HS-5 (cell line): ENCODE data around the gene JCHAIN.

Experiments used
- DNase-seq: peaks from one replicate; pipeline ENCODE4 v3.0.0-alpha.2; 2012; ENCODE audit warnings: low read depth

The JCHAIN gene

GRCh38 chr4:70637239-70637913 is 28.9 kb downstream of the JCHAIN start:
- DNase-seq = no peak

- no peak for DNase-seq
These were observed 31.8 kb downstream of the JCHAIN start for GRCh38 chr4:70634482-70634881.

DNA sequence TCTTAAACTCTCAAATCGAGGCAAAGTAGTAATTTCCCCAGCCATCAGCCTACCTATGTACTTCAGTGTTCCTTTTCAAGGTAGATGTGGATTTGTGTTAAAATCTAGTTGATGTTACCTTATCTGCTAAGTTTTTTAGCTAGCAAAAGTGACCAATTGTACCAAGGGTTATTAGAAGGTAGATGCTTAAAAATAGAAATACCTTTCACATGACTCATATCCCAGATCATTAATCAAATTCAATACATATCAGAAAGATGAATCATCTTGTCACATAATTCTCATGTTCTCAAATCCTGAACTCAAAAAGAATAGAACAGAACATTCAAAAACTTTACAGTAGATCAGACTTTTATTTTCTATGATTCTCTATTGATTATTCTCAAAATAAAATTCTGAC is 34.3 kb downstream of the JCHAIN start:
- peak; percentile 49 for DNase-seq

- no peak for DNase-seq
These were observed 36.1 kb downstream of the JCHAIN start for GRCh38 chr4:70630162-70630561.

- no peak for DNase-seq
These were observed 36.7 kb downstream of the JCHAIN start for GRCh38 chr4:70629469-70630090.

- no peak for DNase-seq
These were observed 37.9 kb downstream of the JCHAIN start, which contains the start of gene ENAM for GRCh38 chr4:70628444-70628843. TSS of gene ENAM (plus strand) at chr4:70628744. CDS start at chr4:70629501, 757 bp downstream.

DNA sequence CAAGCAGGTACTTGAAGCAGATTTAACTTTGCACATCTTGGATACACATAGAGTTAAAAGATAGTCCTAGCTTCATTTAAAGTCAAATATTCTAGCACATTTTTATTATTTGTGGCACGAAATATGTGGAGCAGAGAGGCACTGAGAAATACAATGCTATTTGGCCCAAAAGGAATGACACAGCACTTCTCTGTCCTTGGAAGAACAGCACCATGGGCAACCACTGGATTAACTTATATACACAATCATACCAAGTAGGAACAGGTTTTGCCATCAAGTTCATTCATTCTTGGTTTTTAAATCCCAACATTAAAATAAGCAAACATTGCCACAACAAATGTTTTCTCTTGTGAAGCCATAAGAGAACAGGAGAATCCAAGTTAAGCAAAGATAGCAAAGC is 38.7 kb downstream of the JCHAIN start:
- no peak for DNase-seq

- no peak for DNase-seq
These were observed 42.0 kb downstream of the JCHAIN start for GRCh38 chr4:70624226-70624793.

GRCh38 chr4:70623323-70623722 is 43.0 kb downstream of the JCHAIN start:
- no peak for DNase-seq

DNA sequence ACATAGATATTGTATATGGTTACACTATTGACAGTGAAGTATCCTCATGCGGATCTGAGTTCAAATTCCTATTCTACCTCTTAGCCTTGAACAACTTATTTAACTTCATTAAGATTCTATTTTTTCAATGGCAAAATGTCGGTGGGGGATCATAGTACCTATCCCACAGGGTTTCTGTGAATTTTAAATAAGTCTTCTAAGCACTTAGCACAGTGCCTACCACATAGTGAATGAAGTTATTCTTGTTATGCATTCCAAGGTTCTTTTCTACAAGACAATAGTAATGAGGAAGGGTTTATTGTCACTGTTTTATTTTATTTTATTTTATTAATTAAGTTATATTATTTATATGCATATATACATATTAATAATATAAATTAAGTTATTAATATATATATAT is 46.5 kb downstream of the JCHAIN start:
- no peak for DNase-seq

GRCh38 chr4:70619288-70619687 is 47.0 kb downstream of the JCHAIN start:
- no peak for DNase-seq

- DNase-seq = no peak
These were observed 52.1 kb downstream of the JCHAIN start for GRCh38 chr4:70614184-70614555.

DNA sequence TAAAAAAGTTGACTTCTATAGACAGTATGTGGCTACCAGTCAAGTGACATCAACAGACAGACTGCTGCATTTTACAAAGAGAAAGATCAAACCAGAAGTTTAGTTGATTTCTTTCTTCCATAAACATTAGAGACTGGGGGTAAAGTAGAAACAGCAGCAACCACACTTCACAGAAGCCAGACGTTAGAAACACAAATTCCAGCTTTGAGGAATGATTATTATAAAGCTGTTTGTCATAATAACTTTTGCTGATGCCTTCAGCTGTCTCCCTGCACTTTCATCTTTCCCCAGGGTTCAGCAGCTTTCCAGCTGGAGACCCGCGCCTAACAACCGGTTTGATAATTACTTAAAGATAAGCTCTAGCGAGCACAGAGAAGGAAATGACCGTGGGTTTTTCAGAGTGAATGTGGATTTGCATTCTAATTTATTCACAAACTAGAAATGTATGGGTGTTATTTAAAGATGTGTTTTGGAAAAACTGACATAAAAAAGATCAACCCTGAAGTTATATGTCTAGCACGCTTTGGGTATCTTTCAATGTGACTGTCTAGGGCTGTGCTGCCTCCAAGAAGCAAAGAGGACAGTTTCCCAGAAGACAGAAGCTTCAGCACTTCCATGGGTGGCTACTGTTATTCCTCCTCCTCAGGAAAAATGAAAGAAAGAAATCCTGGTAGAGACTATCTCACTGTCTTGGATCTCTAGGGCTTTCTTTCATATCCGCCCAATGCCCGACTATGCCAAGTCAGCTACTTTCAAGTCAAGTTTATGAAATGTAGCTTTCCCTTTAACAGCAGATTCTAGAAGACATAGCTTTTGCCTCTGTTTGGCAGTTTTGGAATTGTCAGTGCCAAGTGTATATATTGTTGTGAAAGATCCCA is 52.8 kb downstream of the JCHAIN start:
- DNase-seq = no peak

GRCh38 chr4:70608324-70608723 is 58.0 kb downstream of the JCHAIN start:
- DNase-seq = no peak

GRCh38 chr4:70607334-70607853 is 58.9 kb downstream of the JCHAIN start:
- no peak for DNase-seq

GRCh38 chr4:70606459-70606858 is 59.8 kb downstream of the JCHAIN start:
- DNase-seq = no peak
